Hematopoietic multipotent progenitor cell (in vitro differentiated cells): ENCODE data around the gene MED25. TPM values are rescaled to one million over a fixed set of nuclear protein-coding genes. Genes with fewer than 3 reads are reported as not detected.

Experiments used
- DNase-seq, 3 donors: peaks; one replicate each; pipeline ENCODE4 v3.0.0-alpha.2; 2011 to 2015; ENCODE audit warnings: low read depth in 2 of 3, low spot score in 2 of 3
- total RNA-seq: library from RNA; depleted of rRNA; stranded (reverse); fragments of >200 nt; gene quantifications from one replicate; pipeline ENCODE4 v1.2.3, GENCODE V29; 2012

MED25 gene
- total RNA-seq, 1 donor: 50.9 TPM

DNA sequence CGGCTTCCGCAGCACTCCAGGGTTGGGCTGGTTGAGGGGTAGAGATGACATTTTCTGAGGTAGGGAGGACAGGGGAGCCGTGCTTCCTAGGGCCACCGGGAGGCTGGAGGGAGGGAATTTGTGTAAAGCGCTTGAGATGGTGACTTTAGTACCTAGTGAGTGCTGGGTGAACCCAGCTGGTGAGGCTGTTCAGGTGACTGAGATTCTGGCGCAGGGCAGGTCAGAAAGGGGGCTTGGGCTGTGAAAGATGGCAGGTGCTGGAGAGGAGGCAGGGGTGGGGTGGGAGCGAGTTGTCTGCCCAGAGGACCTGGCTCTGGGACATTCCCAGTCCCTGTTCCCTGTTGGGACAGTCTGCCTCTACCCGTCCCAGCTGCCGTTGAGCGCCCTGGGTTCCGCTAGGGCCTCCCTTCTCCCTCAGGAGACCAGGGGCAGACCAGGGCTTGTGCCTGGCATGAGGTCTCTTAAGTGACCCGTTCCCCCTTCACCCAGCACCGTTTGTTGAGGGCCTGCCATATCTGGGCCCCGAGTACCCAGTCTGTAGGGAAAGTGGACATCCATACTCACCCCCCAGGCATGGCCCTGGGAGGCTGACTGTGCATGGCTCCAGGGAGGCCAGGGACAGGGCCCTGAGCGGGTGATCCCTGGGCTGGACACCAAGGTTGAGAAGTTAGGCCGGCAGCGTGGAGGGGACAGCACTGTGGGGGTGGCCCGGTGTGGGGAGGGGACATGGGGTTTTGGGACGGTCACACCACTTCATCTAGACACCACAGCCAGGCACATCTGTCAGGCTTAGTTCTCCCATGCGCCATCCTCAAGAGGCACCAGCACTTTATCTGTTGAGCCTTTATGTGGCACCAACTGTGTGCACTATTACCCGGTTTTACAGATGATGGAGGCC lies 37.8 kb downstream of the MED25 start:
- no peak for DNase-seq

- DNase-seq: no peak
Measured at GRCh38 chr19:49856574-49857021, 38.5 kb downstream of the MED25 start.

- DNase-seq: no peak
Measured at GRCh38 chr19:49857061-49857837, 39.2 kb downstream of the MED25 start.

DNA sequence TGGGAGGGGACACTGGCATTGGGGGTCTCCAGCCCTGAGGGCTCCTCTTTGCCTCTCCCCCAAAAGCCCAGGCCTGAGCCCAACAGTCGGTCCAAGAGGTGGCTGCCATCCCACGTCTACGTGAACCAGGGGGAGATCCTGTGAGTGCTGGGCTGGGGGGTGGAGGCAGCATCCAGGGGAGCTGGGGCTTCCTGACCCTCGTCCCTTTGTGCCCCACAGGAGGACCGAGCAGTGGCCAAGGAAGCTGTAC lies 39.7 kb downstream of the MED25 start:
- DNase-seq: no peak

DNA sequence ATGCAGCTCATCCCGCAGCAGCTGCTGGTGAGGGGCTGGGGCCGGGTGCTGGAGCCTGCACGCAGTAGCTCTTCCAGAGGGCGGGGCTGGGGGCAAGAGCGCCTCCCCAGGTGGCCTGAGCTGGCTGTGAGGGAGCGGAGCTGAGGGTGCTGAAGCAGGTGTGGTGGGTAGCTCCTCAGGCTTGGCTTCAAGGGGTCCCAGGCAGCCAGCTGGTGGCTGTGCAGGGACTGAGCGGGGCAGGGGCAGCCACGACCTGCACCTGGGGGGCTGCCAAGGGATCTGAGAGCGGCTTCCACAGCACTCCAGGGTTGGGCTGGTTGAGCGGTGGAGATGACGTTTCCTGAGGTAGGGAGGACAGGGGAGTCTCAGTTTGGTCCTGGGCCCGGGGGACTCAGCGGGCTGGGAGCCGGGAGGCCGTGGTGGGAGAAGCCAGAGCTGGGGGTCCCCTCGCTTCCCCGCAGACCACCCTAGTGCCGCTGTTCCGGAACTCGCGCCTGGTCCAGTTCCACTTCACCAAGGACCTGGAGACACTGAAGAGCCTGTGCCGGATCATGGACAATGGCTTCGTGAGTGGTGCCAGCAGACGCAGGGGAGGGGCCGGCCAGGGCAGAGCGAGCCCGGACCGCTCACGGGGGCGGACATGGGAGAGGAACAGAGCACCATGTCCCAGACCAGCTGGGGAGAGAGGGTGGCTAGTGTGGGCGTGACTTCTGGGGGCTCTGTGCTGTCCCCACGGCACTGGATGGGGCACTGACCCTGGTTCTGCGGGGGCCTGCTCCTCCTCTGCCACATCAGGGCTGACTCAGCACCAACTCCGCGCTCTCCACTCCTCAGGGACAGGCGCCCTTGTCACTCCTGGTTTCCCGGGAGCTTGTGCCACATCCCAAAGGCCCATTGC lies 40.2 kb downstream of the MED25 start:
- DNase-seq: no peak

DNA sequence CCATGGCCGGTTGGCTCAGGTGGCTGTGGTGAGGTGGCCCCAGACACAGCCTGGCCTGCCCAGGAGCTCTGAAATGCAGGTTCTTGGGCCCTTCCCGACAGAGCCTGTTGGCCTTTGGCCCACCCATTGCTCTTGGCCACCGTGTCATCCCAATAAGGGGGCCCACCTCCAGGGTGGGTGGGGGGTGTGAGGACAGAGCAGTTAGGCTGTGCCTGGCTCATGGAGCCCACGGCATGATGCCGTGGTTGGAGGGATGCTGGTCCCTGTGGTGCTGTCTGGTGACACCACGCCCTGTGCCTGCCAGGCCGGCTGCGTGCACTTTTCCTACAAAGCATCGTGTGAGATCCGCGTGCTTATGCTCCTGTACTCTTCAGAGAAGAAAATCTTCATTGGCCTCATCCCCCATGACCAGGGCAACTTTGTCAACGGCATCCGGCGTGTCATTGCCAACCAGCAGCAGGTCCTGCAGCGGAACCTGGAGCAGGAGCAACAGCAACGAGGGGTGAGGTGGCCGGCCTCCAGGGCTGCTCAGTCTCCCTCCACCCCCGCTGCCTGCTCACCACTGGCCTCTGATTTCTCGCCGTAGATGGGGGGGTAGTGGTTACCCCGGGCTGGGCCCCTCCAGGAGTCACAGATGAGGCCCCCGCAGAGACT lies 41.7 kb downstream of the MED25 start:
- no peak for DNase-seq

- DNase-seq: no peak
Measured at GRCh38 chr19:49860336-49861102, 42.4 kb downstream of the MED25 start.

GRCh38 chr19:49861107-49861506 lies 43.0 kb downstream of the MED25 start:
- DNase-seq: no peak

- no peak for DNase-seq
Measured at GRCh38 chr19:49861541-49862378, 43.7 kb downstream of the MED25 start.

DNA sequence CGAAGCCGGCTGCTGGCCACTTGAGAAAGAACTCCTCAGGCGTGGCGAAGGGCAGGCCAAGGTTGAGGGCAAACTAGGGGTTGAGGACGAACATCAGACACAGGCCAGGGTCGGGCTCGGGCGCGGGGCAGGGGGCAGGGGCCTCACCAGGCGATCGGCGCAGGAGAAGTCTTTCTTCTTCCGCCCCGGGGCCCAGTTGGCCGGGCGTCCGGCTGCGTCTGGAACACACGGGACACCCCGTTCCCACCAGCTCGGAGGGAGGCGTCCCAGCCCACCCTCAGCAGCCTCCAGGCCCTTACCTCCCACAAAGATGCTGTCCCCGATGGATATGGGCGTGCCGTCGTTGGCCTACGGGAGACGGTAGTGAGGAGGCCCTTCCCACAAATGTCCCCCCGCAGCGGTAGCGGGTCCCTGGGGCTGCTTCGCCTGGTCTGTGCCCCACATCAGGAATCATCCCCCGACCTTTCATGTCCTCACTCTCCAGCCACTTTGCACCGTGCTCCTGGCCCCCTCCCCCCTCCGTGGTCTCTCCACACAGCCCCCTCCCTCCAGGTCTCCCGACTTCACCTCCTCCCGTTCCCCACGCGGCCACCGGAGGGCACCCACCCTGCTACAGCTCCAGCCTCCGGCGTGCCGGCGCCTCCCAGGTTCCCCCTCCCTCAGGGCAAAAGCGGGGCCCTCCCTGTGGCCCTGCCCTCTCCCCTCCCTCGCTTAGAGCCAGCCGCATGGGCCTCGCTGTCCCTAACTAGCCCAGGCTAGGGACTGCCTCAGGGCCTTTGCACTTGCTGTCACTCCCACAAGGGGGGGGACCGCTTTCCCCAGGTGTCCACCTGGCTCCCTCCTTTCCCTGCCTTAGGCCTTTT lies 44.5 kb downstream of the MED25 start:
- DNase-seq: peak in 1 of 3 donors; percentile 31

- no peak for DNase-seq
Measured at GRCh38 chr19:49863254-49863934, 45.3 kb downstream of the MED25 start.

GRCh38 chr19:49863935-49864320 lies 45.8 kb downstream of the MED25 start:
- no peak for DNase-seq

DNA sequence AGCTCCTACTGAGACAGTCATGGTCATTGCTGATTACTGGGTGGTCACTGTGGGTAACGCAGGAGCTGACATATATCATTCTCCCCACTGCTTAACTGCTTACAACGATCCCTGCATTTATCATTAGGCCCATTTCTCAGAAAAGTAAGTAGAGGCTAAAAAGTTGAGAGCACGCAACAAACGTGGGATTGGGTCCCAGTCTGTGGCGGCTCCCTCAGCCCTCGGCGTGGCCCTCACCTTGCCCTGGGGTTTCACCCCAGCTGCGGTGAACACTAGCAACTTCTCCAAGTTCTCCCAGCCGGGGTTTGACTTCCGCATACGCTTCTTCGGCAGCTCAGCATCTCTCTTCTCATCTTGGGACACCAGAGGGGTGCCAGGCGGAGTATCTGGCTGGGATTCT lies 46.8 kb downstream of the MED25 start:
- no peak for DNase-seq

DNA sequence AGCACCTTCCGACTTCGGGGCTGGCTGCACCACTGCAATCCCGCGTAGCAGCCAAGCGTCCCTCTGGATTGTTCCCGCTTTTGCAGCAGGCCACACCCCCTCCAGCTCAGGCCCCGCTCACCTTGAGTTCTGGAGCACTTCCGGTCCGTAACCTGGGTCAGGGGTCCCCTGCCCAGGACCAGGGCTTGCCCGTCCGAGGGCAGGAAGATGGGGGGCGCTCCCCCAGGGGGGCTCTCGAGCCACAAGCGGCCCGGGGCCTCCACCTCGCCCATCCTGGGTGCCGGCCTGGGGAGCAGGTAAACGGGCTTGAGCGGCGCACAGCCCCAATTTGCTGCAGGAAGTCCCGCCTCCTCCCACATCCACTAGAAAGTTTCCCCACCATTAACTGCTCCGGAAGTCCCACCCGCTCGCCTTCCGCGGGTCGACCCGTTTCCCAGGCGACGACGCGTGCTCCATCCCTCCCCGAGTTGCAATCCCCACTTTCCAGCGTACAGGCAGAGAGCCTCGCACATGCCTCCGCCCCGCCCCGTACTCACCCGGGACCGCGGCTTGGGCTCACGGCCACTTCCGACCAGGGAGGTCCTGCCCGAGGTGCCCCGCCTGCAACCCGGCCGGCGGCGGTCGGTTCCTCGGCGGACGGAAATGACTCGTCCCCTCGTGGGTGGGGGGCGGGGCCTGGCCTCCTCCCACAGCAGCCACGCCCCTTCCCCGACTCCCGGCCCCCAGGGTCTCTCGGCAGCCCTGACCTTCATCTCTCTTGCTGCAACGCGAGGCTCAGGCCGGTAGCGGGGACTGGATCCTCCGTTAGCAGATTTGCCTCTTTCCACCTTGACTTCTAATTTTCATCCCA lies 49.1 kb downstream of the MED25 start, which contains the start of gene PNKP:
TSS of gene PNKP (minus strand) at position 644 of the 850 bp plus-strand sequence. CDS start at position 272, 372 bp downstream.
- DNase-seq: peak; percentile 79 to 95 (median 88)

- no peak for DNase-seq
Measured at GRCh38 chr19:49869009-49869483, 51.0 kb downstream of the MED25 start.
